K562 treated with DMSO at 1 percent for 4 hours (cell line): Measurements from ENCODE around the gene BRD8. TPM values are rescaled to one million over a fixed set of nuclear protein-coding genes. Genes with fewer than 3 reads are reported as not detected.

Experiments used
- total RNA-seq: library from RNA; unstranded; fragments of 300-600 nt; gene quantifications from 2 replicates; pipeline ENCODE4 v1.2.3, GENCODE V29; 2022; ENCODE audit not compliant: insufficient read depth

Gene BRD8
- 67.4 and 76.1 TPM in 2 replicates for total RNA-seq

DNA sequence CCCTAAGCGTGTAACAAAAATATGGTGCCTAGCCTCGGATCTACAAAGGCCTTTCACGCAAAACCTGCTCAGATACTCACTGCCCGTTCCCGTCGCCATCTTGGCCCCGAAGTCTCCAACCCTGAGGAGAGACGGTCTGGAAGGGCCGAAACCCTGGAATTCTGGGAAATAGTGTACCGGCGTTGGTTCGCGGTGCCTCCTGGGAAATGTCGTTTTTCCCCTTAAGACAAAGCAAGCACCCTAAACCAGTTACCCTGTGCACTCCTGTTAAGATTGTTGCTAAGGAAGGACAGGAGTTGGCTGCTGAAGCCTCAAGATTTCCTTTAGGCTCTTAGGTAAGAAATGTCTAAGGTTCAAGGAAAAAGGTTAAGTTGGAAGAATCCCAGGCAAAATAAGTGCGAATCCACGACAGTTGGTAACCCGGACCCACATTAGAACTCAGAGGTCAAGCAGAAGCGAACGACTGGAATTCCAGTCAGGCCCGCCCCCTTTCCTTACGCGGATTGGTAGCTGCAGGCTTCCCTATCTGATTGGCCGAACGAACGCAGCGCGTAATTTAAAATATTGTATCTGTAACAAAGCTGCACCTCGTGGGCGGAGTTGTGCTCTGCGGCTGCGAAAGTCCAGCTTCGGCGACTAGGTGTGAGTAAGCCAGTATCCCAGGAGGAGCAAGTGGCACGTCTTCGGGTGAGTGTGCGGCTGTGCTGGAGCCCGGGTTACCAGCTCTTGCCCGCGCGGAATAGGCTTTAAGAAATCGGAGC is at the start of gene BRD8, which contains the start of gene KIF20A:
Gene BRD8 (minus strand): TSS at position 115 of the 761 bp plus-strand sequence. CDS start 16 bp downstream, at position 99.
Gene KIF20A (plus strand): TSS at position 597 of the 761 bp plus-strand sequence. CDS start 569 bp downstream, outside the sequence.

GRCh38 chr5:138213161-138214029 is 35.0 kb upstream of the BRD8 start, which contains the start of gene CDC23:
Gene CDC23, minus strand, starts transcription at chr5:138213323. Its CDS starts 11 bp downstream, at chr5:138213312.

DNA sequence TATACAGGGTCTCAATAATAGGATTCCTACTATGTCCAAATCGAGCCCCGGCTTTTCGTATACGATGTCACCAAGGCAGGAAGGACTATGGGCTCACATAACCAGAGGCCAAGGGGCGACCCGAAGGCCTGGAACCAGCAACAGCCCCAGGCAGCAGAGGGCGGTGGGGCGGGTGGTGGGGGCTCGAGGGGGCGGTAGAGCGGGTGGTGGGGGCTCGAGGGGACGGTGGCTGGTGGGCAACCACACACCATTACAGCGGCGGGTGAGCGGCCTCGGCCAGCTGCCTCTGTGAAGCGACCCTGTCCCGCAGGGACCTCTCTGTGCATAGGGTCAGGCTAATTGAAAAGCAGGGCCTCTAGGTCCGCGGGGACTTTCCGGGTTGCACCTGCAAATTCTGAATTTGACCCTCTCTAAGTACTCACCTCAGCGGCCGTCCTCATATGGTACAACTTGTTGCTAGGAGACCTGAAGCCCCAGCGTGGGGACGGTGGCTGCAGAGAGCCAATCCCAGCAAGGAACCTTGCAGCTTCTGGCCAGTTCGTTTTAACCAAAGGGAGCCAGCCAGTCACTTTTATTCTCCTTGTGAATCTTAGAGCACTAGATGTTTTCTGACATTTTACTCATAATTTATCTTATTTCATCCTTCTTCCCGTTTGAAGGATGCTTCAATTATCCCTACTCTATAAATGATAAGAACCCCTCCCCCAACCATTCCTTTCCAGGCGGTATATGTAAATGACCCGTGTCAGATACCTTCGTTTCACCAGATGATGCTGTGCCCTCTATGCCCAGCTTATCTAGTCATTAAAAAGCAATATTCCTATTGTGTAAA is 39.3 kb downstream of the BRD8 start, which contains the start of gene NME5:
Gene NME5 (minus strand): TSS at position 480 of the 832 bp plus-strand sequence. CDS start 648 bp downstream, outside the sequence.

Other genes with a start within 250 kb of the BRD8 start
- gene FAM13B, start 145.6 kb downstream of the BRD8 start, total RNA-seq = 13.7 and 25.3 TPM in 2 replicates
- gene WNT8A, start 94.6 kb downstream of the BRD8 start, total RNA-seq = not detected in 2 replicates
- gene NME5, start 39.2 kb downstream of the BRD8 start, total RNA-seq = not detected in 2 replicates
- gene KIF20A, start 482 bp upstream of the BRD8 start, total RNA-seq = 27.8 and 36.4 TPM in 2 replicates
- gene CDC23, start 34.7 kb upstream of the BRD8 start, total RNA-seq = 22.4 and 27.0 TPM in 2 replicates
- not detected in 2 replicates for gene GFRA3, start 96.0 kb upstream of the BRD8 start, total RNA-seq
- gene CDC25C, start 153.2 kb upstream of the BRD8 start, total RNA-seq = 28.6 and 31.7 TPM in 2 replicates
- 54.5 and 66.4 TPM in 2 replicates for gene FAM53C, start 159.6 kb upstream of the BRD8 start, total RNA-seq
- gene KDM3B, start 174.1 kb upstream of the BRD8 start, total RNA-seq = 31.9 and 38.6 TPM in 2 replicates